ENCODE measurements around the gene ATP5MC3.

The ATP5MC3 gene

DNA sequence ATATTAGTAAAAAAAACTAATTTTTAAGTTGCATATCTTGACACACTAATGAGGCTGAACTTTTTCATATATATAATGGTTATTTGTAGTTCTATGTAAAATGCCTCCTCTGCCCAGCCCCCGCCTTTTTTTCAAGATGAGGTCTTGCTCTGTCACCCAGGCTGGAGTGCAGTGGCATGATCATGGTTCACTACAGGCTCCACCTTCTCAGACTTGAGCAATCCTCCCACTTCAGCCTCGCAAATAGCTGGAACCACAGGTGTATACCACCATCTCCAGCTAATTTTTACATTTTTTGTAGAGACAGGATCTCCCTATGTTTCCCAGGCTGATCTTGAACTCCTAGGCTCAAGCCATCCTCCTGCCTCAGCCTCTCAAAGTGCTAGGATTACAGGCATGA lies 37.8 kb downstream of the ATP5MC3 start:
- TF ChIP-seq, protein P1, sequence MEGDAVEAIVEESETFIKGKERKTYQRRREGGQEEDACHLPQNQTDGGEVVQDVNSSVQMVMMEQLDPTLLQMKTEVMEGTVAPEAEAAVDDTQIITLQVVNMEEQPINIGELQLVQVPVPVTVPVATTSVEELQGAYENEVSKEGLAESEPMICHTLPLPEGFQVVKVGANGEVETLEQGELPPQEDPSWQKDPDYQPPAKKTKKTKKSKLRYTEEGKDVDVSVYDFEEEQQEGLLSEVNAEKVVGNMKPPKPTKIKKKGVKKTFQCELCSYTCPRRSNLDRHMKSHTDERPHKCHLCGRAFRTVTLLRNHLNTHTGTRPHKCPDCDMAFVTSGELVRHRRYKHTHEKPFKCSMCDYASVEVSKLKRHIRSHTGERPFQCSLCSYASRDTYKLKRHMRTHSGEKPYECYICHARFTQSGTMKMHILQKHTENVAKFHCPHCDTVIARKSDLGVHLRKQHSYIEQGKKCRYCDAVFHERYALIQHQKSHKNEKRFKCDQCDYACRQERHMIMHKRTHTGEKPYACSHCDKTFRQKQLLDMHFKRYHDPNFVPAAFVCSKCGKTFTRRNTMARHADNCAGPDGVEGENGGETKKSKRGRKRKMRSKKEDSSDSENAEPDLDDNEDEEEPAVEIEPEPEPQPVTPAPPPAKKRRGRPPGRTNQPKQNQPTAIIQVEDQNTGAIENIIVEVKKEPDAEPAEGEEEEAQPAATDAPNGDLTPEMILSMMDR (IDR thresholded peaks at IDR 0.05): no peak
- no peak overlapping the region for H3K4me3 ChIP-seq (ENCODE audit: low read depth, low read length)
- peaks cover 14% of the 10 kb centered on the region for H3K79me2 ChIP-seq
- H2AFZ ChIP-seq: no peak overlapping the region
- H3K4me1 ChIP-seq: peaks cover 6% of the 10 kb centered on the region
- no peaks in the 10 kb centered on the region for H3K9me3 ChIP-seq (ENCODE audit: control insufficient read depth, low read length)
- H3K4me2 ChIP-seq (ENCODE audit: low read length): no peak overlapping the region
- H3K27ac ChIP-seq: no peak overlapping the region
- H3K9ac ChIP-seq: no peak overlapping the region
- no peaks in the 10 kb centered on the region for H3K27me3 ChIP-seq (ENCODE audit: control insufficient read depth, insufficient read depth, low read length)
- no peaks in the 10 kb centered on the region for H3K36me3 ChIP-seq (ENCODE audit: control insufficient read depth, insufficient read depth, low read length)

DNA sequence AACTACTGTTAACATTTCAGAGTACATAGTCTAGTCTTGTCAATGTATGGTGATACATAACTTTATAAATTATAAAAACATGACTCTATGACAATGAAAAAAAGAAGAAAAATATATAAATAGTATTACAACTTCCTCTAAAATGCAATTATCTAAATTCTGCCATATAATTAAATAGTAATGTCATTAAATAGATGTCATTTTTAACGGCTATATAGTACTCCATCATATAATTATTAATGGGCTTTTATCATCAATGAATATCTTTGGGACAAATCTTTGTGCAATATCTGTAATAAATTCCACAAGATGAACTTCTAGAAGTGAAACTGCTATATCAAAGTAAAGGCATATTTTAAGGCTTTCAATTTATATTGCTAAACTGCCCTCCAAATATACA lies 38.3 kb downstream of the ATP5MC3 start:
- Histone ChIP-seq H2AFZ (no peak overlapping the region), H3K4me1 (peaks cover 1% of the 10 kb centered on the region), H3K9me3 (ENCODE audit: control insufficient read depth, low read length) (no peaks in the 10 kb centered on the region), H3K36me3 (ENCODE audit: control insufficient read depth, insufficient read depth, low read length) (no peaks in the 10 kb centered on the region), H3K27ac (no peak overlapping the region), H3K79me2 (peaks cover 19% of the 10 kb centered on the region), H3K9ac (no peak overlapping the region), H3K27me3 (ENCODE audit: control insufficient read depth, insufficient read depth, low read length) (no peaks in the 10 kb centered on the region), H3K4me3 (ENCODE audit: low read depth, low read length) (no peak overlapping the region), H3K4me2 (ENCODE audit: low read length) (no peak overlapping the region)
- TF ChIP-seq, protein P1 (IDR thresholded peaks at IDR 0.05): no peak

DNA sequence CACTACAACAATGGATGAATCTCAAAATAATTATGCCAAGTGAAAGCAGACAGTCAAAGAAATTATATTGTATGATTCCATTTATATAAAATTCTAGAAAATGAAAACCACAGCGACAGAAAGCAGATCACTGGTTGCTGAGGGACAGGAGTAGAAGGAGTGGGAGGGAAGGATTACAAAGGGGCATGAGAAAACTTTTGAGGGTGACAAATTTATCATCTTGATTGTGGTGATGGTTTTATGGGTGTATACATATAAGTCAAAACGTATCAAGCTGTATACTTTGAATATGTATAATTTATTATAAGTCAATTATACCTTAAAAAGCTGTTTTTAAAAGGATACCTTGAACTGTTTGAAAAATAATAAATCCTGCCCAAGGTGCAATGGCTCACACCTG lies 41.2 kb downstream of the ATP5MC3 start:
- Histone ChIP-seq H3K79me2 (peaks cover 19% of the 10 kb centered on the region), H3K36me3 (ENCODE audit: control insufficient read depth, insufficient read depth, low read length) (no peaks in the 10 kb centered on the region), H3K27ac (no peak overlapping the region), H3K9ac (no peak overlapping the region), H3K9me3 (ENCODE audit: control insufficient read depth, low read length) (no peaks in the 10 kb centered on the region), H2AFZ (no peak overlapping the region), H3K4me2 (ENCODE audit: low read length) (no peak overlapping the region), H3K27me3 (ENCODE audit: control insufficient read depth, insufficient read depth, low read length) (no peaks in the 10 kb centered on the region), H3K4me3 (ENCODE audit: low read depth, low read length) (no peak overlapping the region), H3K4me1 (no peaks in the 10 kb centered on the region)
- TF ChIP-seq, protein P1 (IDR thresholded peaks at IDR 0.05): no peak

DNA sequence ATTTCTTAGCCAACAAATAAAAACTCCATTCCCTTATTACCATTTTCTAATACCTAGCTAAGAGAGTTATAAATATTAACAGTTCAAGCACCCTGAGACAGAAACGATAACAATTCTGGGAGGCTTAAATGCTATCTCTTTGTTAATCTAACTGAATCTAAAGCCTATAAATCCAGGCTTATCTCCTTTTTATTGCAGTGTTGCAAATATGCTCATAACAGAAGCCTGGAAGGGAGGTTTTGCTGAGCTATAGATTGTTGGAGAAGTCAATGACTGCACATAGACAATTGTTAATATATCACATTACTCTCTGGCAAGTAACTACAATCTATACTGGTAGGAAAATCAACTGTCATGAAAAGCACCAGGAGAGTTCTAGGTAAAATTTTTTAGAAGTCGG lies 43.7 kb downstream of the ATP5MC3 start:
- no peaks in the 10 kb centered on the region for H3K4me1 ChIP-seq
- peaks cover 9% of the 10 kb centered on the region for H3K79me2 ChIP-seq
- H3K27ac ChIP-seq: no peak overlapping the region
- no peak overlapping the region for H3K4me3 ChIP-seq (ENCODE audit: low read depth, low read length)
- no peak overlapping the region for H3K4me2 ChIP-seq (ENCODE audit: low read length)
- H3K27me3 ChIP-seq (ENCODE audit: control insufficient read depth, insufficient read depth, low read length): no peaks in the 10 kb centered on the region
- no peak overlapping the region for H3K9ac ChIP-seq
- no peaks in the 10 kb centered on the region for H3K9me3 ChIP-seq (ENCODE audit: control insufficient read depth, low read length)
- H3K36me3 ChIP-seq (ENCODE audit: control insufficient read depth, insufficient read depth, low read length): no peaks in the 10 kb centered on the region
- no peak overlapping the region for H2AFZ ChIP-seq
- TF ChIP-seq, protein P1 (IDR thresholded peaks at IDR 0.05): no peak

DNA sequence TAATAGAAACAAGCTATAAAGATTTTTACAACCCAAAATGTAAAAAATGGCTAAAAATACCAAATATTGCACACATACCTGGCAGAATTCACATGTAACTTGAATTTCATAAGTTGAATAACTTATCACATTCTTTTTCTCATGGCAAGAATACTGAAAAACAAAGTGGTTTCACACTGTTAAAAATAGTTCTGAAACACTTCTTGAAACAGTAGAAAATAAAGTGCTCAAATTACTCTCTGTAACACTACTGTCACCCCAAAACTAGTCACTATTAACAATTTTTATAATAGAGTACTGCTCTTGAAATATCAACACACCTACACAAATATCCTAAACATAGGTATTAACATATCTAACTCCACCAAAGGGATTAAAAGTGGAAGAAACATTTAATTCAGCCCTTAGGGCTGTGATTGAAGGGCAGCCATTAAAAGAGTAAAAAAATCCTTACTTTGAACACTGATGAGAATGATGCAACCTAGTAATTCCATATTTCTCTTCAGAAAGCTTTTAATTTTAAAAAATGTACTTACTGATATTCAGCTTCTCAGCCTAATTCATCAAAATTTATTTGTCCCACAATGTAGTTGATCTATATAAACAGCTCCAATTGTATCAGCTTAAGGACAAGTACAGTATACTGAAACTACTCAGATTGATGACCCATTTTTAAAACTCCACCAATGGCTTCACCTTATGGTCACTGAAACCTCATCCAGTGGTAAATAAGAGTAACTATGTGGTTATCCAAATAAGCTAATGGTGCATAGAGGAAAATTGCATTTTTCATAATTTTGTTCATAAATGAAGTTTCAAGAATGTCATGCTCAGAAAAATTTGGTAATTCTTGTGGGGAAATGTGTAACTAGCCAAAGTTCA lies 44.9 kb downstream of the ATP5MC3 start:
- Histone ChIP-seq H2AFZ (no peak overlapping the region), H3K4me1 (peaks cover 3% of the 10 kb centered on the region), H3K9me3 (ENCODE audit: control insufficient read depth, low read length) (no peaks in the 10 kb centered on the region), H3K27ac (no peak overlapping the region), H3K9ac (no peak overlapping the region), H3K4me3 (ENCODE audit: low read depth, low read length) (no peak overlapping the region), H3K79me2 (peaks cover 7% of the 10 kb centered on the region), H3K4me2 (ENCODE audit: low read length) (no peak overlapping the region), H3K36me3 (ENCODE audit: control insufficient read depth, insufficient read depth, low read length) (no peaks in the 10 kb centered on the region), H3K27me3 (ENCODE audit: control insufficient read depth, insufficient read depth, low read length) (no peaks in the 10 kb centered on the region)
- TF ChIP-seq, protein P1 (IDR thresholded peaks at IDR 0.05): no peak

Measured in parathyroid adenoma (tissue), 2 donors.